Stimulated activated CD8-positive, alpha-beta memory T cell treated with anti-CD3 and anti-CD28 coated beads, Interleukin-4, amount 100 ng/mL, for 48 hours (primary cell): ENCODE results near the gene RCL1.

Experiments used
- DNase-seq: peaks from one replicate; pipeline ENCODE4 v3.0.0-alpha.2; 2020

RCL1 gene

DNA sequence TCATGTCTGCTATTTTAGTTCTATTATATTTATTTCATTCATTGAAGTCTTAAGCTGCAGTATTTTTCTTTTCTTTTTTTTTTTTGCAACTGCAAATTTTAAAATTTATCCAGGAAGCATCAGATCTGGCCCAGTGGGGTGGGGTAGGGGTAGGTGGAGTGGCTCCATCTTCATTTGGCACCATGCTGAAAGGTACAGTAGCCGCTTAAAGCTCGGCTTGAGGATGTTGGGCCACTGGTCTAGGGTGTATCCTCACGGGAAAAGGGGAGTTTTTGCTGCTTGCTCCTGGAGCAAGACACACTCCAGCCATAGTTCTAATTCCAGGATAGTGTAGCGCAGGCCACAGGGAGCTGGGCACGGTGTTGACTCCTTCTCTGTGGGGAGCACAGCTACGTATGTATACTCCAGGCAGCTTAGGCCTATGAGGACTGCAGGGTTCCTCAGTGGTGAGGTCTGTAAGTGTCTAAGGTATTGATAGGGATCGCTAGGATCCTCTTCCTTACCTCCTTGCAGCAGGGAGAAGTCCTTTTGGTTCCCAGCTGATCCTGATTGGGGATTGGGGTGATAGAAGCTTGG, 22.7 kb downstream of the RCL1 start:
- DNase-seq = no peak

DNA sequence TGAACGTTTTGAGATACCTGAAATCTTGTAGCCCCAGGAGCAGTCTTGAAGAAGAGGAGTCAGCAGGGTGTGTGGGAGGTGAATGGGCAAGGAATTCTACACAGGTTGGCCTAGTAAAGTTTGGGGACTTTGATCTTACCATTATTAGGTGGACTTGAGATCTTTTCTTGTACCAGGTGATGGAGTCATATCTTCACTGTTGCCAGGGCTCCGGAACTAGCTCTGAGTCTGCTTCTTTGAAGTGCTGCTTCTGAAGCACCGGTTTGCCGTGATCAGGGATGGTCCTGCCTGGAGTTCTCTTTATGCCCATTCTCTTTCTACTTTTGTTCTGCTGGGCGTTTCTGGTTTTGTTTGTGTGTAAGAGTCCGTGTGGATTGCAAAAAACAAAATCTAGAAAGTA, 27.4 kb downstream of the RCL1 start:
- no peak for DNase-seq

GRCh38 chr9:4821133-4821532, 28.4 kb downstream of the RCL1 start:
- DNase-seq = no peak

DNA sequence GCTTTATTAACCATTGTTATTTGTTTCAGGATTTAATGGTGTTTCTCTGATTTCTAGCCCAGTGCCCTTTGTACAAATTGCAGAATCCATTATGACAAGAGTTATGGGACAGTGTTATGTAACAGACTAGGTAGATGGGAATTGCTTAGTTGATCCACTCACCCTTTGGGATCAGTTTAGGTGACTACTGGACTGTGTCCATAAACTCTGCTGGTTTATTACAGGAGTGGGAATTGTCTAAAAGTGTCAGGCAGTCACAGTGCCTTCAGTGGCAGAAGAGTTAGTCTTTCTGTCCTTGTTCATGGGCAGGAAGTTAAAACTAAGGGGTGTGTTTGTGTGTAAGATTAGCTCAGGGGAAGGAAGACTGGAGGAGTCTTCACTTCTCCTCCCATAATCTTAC, 29.3 kb downstream of the RCL1 start:
- no peak for DNase-seq

GRCh38 chr9:4826417-4827166, 33.8 kb downstream of the RCL1 start:
- no peak for DNase-seq

GRCh38 chr9:4827224-4827623, 34.5 kb downstream of the RCL1 start:
- no peak for DNase-seq

- DNase-seq = no peak
Measured at GRCh38 chr9:4828761-4829160, 36.0 kb downstream of the RCL1 start.

DNA sequence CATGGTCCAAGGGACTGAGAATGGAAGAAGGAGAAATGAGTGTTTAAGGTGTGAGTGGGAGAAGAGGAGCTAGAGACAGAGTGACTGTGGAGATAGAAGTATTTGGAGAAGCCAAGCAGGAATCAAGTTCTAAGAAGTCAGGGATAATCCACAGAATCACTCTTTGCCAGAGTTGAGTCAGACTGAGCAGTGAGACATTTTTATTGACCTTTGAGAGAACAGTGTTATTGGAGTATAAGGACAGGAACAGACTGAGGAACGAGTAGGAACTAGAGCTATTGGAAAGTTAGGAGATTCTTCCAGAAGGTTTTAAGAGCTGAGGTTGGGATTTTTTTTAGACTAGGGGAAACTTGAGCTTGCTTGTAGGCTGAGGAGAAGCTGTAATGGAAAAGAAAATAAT, 37.2 kb downstream of the RCL1 start:
- no peak for DNase-seq

GRCh38 chr9:4830699-4831098, 38.0 kb downstream of the RCL1 start:
- no peak for DNase-seq

DNA sequence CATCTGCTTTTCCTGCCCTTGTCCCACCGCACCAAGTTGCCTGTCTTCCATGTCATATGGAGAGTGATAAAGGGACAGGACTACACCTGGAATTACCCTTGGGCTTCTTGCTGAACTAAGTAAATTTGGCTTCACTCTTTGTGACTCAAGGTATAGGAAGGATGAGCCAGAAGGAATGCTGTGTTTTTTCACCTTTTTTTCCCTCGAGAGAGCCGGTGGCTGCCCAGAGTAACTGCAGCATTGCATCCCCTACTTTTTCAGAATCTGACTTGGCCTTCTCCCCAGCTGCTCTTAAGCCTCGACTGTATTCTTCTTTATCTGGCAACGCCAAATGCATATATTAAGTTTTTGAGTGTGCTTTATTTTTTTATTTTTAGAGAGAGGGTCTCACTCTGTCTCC, 38.4 kb downstream of the RCL1 start:
- DNase-seq = no peak

DNA sequence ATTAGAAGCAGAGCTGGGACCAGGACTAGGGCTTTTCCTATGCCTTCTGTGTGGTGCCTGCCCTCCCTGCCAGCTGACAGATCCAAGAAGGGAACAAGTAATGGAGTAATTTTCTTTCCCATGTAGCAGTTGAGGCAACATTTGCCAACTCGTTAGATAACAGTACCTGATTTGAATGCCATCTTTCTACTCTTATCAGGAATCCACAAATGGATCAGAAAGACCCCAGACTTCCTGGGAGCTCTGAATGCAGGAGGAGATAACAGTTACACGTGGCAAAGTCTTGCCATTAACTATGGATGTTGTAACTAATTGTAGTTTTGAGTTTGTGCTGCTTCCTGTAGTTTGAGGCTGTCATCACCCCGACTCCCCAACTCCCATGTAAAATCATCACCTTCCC, 39.2 kb downstream of the RCL1 start:
- DNase-seq = no peak

DNA sequence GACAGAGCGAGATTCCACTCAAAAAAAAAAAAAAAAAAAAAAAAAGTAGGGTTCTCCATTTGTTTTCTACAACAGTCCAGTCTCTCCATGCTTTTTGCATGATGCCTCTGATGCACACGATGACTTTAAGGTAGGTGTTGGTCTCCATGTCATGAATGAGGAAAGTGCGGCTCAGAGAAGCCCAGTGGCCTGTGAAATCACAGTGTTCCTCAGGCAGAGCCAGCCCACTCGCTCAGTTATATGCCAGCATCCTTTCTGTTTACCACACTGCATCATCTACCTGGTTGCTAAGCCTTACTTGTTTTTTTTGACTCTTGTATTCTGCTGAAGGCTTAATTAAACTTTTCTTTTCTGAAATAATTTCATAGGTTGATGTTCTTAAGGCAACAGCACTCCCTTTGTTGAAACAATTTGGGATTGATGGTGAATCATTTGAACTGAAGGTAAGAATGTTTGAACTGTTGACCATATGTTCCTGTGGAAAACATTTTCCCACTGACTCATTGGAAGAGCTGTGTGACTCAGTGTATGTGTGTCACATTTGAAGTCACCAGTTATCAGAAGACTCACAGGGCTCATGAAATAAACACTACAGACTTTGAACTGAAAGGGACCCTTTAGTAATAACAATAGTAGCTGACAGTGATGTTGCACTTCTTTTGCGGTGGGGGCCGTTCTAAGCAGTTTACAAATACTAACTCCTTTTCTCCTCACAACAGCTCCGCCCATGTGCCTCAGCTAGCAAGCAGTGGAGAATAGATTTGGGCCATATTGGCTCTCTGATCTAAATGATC, 40.2 kb downstream of the RCL1 start:
- peak; percentile 70 for DNase-seq

GRCh38 chr9:4833781-4834560, 41.2 kb downstream of the RCL1 start:
- no peak for DNase-seq

GRCh38 chr9:4836676-4837075, 43.9 kb downstream of the RCL1 start:
- DNase-seq = no peak

DNA sequence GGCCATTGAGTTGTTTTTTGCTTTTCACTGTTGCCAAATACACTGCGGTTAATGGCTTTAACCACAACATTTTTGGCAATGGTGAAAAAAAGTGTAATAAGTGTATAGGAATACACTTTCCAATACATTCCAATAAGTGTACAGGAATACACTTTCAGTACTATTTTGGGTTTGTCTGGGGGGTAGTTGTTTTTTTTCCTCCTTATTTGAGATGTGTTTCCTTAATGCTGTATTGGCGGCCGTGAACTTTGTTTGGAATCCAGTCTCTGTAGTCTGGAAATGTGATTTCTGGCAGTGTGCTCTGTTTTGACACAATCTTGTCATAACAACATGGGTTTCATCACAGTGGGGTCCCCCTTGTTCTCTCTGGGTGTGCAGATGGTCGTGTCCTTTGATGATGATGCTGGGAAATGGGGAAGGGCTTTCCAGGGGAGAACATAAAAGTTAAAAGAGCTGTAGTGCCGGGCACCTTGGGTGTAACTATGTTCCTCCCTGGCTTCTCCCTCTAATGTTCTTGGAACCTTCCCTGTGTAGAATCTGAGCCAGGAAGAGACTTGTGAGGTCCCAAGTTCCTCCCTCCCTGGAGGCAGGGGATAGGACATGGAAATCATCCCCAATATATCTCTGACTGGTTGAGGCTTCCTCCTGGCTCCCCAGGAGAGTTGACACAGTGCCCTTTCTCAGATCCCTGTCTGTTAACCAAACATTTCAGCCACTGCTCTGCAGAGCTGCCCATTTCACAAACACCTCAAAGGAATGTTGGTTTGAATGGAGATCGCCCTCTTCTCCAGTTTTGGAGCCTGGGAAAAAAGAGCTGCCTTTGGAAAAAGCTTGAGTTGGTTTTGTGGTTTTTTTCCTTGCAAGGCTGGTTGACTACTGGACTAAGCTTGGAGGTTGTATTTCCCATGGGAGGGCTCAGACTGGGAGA, 44.8 kb downstream of the RCL1 start:
- no peak for DNase-seq

GRCh38 chr9:4838189-4838546, 45.4 kb downstream of the RCL1 start:
- DNase-seq = no peak

- no peak for DNase-seq
Measured at GRCh38 chr9:4839470-4839912, 46.7 kb downstream of the RCL1 start.

DNA sequence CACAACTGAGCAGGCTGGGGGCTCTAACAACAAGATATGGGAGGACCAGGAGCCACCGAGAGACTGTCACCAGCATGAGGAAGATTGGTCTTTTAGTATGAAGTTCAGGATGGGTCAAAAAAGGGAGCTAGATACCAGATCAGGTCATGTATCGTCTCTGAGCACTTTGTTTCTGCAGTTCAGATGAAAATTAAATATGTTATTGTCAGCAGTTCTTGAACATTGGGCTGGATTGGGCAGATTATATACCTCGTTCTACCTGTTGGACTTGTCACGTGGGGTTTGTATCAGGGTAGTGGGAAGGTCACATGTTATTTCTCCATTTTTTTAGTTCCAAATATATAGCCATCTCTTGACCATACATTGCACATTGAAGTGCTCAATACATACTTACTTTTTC, 47.3 kb downstream of the RCL1 start:
- no peak for DNase-seq

DNA sequence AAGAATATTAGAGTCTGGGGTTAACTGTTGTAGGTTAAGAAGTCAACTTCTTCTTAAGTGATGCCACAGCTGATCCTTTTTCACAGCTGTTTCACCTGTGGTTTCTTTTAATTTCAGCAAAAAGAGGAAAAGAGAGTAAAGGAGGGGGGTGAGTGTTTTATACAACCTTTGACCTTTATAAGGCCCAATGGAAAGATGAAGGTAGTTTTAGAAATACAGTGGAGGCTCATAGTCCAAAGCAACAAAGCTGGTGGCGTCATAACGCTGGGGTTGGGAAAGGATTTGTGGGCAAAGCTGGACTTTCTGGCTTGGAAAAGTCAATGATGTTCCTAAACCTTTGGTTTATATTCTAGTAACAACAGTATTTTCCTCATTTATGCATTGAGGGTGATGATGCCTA, 49.5 kb downstream of the RCL1 start:
- no peak for DNase-seq

GRCh38 chr9:4842734-4843133, 50.0 kb downstream of the RCL1 start:
- DNase-seq = no peak

DNA sequence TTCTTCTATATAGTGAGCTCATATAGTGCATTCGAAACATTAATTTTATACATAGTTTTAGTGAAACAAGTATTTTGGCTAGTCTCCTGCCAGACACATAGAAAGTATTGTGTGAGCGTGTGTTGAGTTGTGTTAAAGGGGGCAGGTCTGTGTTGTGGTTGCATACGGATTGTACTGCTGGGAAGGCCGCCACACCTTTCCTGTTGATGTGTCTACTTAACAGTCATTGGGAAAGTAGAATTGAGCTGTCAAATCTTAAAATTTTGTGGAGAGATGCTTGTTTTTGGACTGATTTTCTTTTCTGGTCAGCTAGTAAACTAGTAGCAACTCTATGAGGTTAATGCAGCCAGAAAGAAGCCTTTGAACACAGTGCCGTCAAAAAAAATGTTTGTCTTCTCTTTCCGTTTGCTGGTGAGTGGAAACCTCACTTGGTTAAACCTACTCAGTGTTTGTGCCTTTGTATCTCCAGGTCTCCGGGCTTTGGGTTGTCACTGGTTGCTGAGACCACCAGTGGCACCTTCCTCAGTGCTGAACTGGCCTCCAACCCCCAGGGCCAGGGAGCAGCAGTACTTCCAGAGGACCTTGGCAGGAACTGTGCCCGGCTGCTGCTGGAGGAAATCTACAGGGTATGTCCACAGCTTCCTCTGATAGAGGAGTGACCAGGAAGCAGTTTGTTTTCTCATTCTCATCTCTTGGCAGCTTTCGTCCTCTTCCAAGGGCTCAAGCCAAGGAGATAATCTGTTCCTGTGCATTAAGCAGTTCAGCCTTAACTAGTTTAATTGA, 51.5 kb downstream of the RCL1 start:
- DNase-seq = no peak
